GM20431 (cell line): ENCODE data around the gene PACS1.
"Not testable (repeated sequence)": the region's sequence is repeated elsewhere in the genome, so short reads cannot be mapped to it uniquely, and the experiment has no call there.

Source experiments
- in situ Hi-C: fragments of 300-500 bp; cut with MseI, MboI; formaldehyde crosslinking; loops from one replicate; pipeline ENCODE4 v1.15.0; 2020; ENCODE audit warnings: low sequenced_read_pairs; ENCODE audit not compliant: unreplicated experiment

Gene PACS1

DNA sequence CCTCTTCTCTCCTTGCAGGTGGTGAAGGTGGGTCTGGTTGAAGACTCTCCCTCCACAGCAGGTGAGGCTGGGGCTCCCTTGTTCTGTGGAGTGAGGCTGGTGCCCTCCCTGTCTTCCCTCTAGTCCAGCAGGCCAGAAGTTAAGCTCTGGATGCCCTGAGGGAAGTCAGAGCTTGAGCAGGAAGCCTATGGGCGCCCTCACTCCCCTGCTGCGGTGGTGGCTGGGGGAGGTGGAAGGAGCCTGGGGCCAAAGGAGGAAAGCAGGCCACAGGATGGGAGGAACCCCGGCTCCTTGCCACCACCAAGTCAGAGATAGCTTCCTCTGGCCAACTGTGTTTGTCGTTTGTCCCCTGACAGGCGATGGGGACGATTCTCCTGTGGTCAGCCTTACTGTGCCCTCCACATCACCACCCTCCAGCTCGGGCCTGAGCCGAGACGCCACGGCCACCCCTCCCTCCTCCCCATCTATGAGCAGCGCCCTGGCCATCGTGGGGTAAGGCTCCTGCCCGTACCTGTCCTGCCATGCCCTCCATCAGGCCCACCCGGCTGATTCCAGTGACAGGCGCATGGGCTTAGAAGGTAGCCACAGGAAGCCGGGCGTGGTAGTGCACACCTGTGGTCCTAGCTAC lies 168.8 kb downstream of the PACS1 start:
- in situ Hi-C loops, result no loop called here

DNA sequence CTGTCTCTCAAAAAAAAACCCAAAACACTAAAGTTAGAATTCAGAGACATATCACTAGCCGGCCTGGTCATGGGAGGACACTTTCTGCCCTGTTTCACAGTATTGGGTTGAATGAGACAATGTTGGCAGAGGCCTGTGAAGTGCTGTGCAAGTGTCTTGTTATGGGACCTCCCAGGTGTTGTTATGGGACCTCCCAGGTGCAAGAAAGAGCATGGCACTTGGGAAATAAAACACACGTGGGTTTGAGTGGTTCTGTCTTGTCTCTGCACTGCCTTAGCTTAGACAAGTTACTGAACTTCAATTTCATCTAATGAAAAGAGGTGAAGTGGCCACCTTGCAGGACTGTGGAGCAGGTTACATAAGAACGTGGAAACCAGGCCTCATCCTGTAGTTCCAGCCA lies 169.4 kb downstream of the PACS1 start:
- in situ Hi-C loops, result no loop called here

DNA sequence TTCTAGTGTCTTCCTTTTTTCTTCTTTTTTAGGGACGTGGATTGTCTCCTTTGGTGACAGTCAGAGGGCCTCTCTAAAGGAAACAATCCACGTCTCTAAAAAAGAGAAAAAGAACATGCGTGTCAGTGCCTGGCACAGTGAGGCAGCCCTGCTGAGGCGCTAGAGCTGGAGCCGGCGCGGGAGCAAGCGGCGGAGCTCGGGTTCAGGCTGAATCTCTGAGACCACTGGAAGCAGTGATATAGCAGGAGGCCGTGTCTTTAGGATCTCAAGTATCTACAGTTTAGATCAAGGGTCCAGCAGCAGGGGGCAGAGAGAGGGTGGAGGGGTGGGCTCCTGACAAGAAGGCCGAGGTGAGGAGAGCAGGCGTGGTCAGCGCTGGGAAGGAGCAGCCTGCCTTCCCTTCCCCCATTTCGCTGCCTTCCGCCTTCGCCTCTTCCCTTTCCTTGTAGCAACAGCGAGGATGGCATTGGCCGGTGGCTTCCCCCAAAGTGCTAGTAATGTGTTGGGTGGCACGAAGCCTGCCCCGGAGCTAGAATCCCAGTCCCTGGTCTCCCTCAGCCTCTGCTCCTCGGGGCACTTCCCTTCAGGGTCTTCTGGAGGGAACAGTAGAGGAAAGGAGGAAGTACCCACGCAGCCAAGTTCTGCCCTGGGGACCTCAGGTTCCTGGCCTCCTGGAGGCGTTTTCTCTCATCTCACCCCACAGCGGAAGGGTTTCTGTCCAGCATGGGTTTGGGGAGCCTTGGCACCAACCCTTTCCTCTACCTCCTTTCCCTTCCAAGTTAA lies 170.1 kb downstream of the PACS1 start:
- in situ Hi-C loops, result no loop called here

DNA sequence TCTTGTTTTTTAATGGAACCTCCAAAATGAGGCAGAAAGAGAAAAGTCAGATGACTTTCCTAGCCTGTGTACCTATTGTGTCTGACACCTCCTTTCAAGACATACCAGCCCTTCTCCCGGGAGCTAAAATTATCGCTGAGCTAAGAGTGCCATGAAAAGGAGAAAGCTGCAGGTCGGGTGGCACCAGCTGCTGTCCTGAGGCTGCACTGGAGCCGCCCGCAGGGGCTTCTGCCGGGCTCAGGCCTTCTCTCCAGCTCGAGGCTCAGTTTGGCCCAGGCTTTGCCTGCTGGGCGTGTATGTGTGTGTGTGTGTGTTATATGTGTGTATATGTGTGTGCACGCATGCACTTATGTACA lies 170.7 kb downstream of the PACS1 start:
- in situ Hi-C loops, result no loop called here

DNA sequence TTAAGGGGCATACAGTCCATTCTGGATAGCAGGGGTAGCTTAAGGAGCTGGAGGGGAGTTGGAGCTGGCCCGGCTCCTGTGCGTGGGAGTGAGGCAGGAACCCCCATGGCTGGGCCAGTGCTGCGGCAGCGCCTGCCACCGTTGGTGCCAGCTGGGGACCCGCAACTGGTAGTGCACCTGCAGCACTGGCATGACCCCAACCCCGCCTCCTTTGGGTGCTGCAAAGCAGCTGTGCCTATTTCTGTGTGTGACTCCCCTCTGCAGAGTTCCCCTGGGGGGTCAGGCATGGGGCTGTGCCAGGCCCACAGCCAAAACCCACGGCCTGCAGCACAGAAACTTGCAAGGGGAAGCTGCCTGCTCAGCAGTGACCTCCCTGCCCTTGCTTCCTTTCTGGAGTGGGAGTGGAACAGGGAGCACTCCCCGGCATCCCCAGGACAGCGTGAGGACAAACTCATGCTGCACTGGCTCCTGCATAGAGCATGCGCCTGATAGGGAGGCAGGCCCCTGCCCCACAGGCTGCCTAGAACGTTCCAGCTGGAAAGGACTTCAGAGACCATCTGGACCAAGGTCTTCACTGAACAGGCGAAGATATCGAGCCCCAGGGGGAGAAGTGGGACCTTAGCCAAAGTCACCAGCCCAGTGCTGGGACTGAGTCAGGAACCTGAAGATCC lies 172.2 kb downstream of the PACS1 start:
- in situ Hi-C loops, result no loop called here

DNA sequence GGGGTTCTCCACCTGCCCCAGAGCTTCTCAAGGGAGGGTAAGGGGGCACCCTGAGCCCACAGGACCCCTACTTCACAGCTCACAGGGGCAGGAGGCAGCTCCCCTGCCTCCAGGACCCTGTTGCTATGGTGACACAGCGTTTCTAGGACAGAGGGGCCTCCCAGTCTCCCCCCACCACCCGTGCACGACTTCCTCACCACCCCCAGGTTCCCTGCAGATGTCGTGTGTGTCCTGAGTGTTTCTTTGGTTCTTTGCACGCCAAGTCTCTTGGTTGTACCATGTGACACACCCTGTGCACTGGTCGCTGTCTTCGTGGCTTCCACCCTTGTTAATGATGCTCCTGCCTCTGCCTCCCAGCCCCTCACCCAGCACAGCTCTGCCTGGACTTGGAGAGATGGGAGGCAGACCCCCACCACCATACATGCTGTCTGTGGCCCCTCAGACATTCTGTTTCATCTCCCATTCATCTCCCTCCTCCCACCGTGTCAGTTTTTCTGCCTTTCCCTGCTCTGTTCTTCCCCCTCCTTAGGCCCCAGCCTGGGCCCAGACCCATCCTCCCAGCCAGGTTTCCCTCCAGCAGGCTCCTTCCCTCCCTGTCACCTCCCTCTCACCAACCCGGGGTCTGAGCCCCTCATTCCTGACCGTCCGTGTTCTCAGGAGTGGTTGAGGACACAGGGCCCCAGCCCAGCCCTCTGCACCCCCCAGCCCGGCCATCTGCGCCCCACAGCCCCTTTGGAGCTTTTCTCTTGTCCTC lies 173.9 kb downstream of the PACS1 start:
- in situ Hi-C loops, result no loop called here

DNA sequence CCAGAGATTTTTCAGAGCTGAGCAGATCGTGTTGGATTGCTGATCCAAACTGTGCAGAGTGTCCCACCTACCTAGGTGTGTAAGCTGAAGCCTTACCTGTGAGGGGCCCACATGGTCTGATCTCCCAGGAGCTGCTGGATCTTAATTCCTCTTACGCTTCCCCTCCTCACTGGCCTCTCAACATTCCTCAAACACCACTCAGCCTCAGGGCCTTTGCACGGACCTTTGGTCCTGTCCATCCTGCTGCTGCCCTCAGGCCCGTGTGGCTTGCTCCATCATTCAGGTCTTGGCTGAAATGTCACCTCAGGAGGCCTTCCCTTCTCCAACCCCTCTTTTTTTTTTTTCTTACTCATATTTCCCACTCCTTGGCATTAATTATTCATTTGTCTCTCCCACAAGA lies 177.2 kb downstream of the PACS1 start:
- in situ Hi-C loops, result no loop called here

DNA sequence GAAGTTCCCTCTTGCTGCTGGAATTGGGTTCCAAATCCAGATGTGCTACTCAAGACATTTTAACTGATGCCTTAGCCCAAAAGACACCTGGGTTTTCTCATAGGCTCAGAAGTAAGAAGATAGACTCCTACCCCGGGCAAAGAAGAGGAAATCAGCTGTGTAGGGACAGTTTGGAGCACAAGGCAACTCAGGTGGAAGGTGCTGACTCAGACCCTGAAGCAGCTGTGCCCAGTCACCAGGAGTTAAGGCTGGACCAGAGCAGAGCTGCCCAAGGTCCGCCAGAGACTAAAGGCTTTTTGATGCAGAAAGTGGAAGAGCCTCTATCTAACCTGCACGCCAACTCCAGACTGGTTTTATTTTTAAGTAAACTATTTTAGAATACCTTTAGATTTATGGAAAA lies 177.7 kb downstream of the PACS1 start:
- in situ Hi-C loops, result no loop called here

DNA sequence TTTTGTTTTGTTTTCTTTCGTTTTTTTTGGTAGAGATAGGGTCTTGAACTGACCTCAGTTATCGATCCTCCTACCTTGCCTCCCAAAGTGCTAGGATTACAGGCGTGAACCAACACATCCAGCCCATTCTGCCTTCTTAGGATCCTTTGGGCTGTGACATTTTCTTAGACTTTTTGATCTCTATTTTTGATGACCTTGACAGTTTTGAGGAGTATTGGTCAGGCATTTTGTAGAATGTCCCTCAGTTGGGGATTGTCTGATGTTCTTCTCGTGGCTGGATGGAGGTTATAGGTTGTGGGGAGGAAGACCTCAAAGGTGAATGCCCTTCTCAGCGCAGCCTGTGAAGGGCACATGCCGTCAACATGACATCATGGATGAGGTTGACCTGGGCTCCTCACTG lies 178.8 kb downstream of the PACS1 start:
- in situ Hi-C loops, result no loop called here

DNA sequence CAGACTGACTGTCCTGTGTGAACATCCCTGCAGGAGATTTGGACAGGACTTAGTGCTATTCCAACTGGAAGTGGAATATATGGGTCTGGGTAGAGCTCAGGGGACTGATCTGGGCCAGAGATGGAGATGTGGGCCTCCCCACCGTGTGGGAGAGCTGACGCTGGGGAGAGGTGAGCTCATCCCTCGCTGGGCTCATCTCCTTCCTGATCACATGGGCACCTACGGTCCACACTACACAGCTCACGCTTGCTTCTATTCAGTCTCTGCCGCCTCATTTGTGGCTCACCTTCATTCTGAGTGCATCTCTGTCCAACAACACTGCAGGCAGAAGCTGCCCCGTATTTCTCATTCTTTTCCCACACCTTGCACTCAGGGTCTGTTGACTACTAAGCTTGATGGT lies 181.7 kb downstream of the PACS1 start:
- in situ Hi-C loops, result no loop called here

DNA sequence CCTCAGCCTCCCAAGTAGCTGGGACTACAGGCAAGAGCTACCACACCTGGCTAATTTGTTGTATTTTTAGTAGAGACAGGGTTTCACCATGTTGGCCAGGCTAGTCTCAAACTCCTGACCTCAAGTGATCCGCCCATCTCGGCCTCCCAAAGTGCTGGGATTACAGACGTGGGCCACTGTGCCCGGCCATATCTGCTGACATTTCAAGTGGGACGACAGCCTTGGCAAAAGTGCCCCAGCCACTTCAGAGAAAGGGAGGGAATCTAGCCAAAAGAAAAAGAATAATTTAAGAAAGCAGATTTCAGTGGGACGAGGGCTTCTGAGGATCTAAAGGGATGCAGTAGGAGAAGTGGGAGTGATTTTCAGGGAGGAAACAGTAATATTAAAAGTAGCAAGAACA lies 183.0 kb downstream of the PACS1 start:
- in situ Hi-C loops, result not testable (repeated sequence)

DNA sequence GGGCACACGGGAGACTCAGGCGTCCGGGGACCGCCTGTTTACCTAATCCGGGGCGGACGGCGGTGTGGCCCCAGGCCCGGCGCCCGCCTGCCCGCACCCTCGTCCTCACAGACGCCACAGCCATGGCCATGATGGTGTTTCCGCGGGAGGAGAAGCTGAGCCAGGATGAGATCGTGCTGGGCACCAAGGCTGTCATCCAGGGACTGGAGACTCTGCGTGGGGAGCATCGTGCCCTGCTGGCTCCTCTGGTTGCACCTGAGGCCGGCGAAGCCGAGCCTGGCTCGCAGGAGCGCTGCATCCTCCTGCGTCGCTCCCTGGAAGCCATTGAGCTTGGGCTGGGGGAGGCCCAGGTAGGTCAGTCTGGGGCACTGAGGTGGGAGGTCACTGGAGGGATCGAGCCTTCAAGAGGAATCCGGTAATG lies 188.4 kb downstream of the PACS1 start:
- in situ Hi-C loops, result no loop called here

DNA sequence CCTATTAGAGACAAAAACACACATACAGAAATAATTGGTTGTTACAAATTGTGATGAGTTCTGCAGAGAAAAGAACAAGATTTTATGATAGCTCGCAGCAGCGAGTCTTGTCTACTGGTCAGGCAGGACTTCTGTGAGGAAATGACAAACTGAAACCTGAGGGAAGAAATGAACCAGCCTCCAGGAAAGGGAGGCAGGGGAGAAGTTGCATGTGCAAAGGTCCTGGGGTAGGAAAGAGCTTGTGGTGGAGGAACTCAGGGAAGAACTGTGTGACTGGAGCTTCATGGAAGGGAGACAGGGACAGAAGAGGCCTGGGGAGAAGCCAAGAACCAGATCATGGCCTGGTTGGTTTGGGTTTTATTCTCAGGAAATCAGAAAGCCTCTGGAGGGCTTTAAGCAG lies 189.2 kb downstream of the PACS1 start:
- in situ Hi-C loops, result no loop called here

DNA sequence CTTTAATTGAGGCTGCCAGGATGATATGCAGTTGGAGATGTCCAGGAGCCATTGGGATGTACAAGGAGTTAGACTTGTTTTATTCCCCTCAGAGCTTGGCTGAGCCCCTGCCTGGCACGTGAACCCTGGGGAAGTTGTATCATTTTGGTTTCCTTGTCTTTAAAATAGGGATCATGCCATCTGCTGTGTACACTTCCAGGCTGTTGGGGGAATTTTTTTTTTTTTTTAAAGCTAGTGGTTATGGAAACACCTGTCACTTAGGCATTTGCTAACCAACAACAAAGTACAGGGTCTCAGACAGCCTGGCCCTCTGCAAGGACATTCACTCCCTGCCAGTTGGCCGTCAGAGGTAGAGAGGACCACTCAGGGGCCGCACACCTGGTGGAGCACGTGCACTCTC lies 189.9 kb downstream of the PACS1 start:
- in situ Hi-C loops, result no loop called here

DNA sequence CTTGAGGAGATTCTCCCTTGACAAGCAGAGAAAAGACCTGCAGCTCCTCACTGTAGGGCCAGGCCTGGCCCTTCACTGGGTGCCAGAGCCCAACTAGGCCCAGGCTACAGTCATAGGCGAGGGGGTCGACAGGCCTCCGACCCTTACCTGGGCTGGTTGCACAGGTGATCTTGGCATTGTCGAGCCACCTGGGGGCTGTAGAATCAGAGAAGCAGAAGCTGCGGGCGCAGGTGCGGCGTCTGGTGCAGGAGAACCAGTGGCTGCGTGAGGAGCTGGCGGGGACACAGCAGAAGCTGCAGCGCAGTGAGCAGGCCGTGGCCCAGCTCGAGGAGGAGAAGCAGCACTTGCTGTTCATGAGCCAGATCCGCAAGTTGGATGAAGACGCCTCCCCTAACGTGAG lies 191.5 kb downstream of the PACS1 start:
- in situ Hi-C loops, result no loop called here

DNA sequence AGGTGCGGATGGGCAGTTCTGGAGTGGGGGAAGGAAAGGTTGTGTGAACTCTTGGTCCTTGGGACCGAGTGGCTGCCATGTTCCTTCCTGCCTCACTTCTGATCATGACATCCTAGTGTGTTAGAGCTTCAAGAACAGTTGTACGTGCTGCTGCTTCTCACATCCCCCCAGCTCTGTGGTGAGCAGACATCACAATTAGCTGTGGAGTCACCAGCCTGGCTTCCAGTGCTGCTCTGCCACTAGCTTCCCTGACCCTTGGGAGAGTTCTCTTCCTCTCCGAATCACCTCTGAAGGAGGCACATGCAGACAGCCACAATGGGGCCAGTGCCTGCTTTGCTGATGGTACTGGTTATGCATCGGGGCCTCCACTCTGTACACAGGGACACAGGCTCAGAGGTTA lies 192.1 kb downstream of the PACS1 start:
- in situ Hi-C loops, result no loop called here

DNA sequence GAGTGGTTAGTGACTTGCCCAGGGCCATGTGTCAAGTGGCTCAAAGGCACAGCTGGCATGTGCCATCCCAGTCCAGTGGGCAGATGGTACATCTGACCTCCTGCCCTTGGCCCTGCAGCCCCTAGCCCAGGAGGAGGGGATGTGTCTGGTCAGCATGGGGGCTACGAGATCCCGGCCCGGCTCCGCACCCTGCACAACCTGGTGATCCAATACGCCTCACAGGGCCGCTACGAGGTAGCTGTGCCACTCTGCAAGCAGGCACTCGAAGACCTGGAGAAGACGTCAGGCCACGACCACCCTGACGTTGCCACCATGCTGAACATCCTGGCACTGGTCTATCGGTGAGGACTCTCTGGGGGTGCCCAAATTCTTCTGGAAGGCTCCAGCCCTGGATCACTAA lies 192.6 kb downstream of the PACS1 start:
- in situ Hi-C loops, result no loop called here

DNA sequence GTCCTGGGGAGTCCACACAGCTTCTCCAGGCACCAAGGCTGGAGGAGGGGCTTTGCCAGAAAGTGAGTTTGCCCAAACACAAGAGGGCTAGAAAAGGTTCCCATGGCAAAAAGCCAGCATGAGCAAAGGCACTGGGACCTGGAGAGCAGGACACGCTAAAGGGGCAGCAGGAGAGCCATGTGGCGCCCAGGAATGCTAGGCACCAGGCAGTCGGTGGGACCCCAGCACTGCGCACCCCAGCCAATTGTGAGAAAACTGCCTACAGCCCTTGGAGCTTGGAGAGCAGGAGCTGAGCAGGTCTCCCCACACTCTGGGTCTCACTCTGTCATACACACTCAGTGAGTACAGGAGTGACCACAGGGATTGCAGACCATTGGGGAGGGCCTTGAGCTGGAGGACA lies 193.2 kb downstream of the PACS1 start:
- in situ Hi-C loops, result no loop called here

DNA sequence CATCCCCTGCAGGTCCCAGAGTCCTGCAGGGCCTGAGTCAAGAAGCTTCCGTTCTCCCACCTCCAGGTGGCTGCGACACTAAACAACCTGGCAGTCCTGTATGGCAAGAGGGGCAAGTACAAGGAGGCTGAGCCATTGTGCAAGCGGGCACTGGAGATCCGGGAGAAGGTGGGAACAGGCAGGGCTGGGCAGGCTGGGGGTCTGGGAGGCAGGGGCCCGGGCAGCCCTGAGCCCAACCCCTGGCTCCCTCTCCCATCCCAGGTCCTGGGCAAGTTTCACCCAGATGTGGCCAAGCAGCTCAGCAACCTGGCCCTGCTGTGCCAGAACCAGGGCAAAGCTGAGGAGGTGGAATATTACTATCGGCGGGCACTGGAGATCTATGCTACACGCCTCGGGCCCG lies 193.7 kb downstream of the PACS1 start:
- in situ Hi-C loops, result no loop called here

DNA sequence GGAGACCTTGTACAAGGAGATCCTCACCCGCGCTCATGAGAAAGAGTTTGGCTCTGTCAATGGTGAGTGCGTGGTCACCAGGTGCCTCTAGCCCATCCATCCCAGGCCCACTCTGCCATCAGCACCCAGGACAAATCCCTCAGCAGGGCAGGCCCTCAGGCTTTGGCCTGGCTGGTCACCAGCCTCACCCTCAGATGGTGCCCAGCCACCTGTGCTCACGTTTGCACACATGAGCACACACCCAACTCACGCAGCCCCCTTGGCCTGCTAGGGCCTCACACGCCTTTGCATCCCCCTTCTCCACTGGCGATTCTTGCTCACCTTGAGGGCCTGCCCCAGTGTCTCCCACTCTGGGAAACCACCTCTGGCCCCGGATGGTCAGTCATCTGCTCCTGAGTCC lies 194.3 kb downstream of the PACS1 start:
- in situ Hi-C loops, result no loop called here

DNA sequence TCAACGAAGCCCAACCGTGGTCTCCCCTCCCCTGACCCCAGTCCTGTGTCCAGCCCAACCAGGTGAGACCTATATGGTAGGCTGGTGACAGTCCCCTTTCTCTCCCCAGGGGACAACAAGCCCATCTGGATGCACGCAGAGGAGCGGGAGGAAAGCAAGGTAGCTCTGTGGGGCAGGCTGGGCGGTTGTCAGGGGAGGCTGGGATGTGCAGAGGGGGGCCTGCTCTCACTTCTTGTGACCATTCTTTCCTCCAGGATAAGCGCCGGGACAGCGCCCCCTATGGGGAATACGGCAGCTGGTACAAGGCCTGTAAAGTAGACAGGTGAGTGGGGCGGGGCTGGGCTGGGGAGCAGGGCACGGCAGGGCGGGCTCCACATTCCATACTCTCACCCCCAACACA lies 194.8 kb downstream of the PACS1 start:
- in situ Hi-C loops, result no loop called here
